ENCODE data around the gene P2RX5.
"Not testable (repeated sequence)": the region's sequence is repeated elsewhere in the genome, so short reads cannot be mapped to it uniquely, and the experiment has no call there.

P2RX5 gene

DNA sequence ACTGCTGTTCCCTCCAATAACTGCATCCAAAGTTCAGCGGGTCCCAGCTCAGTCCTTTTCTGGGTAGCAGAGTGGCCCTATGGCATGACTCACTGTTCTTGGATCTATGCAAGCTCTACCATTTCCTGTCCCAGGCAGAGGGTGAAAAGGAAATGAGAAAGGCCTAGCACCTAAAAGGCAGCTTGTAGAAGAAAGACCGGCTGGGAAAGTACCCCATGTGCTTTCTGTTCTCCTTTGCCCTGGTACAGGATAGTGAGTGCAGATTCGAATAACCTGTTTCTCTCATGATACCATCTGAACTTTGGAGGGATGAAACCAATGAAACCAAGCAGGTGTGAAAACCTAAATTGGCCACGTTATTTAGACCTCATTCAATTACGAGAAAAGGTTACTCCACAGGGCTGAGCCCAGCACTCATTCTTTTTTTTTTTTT lies 15.0 kb upstream of the P2RX5 start:
- DNase-seq, result no peak

DNA sequence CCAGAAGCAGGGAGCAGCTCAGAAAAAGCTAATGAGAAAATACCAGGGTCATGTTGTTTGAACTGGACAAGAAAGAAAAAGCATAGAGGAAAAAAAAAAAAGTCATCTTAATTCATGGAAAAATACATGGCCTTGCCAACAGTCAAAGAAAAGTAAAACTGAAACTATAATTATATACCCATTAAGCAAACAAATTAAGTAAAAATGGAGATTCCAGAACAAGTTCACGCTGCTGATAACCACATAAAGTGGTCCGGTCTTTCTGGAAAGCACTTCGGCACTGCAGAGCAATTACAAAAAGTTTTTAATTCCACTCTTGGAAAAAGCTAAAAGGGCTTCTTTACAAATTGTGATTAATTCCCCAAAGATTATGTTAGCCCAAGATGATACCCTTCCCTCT lies 12.4 kb upstream of the P2RX5 start:
- no peak for DNase-seq

DNA sequence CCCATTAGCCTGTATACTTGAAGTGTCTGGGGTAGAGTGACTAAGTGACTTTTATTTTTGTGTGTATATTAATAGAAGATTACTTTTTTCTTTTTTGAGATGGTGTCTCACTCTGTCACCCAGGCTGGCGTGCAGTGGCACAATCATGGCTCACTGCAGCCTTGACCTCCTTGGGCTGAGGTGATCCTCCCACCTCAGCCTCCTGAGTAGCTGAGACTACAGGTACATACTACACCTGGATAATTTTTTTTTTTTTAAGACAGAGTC lies 9.7 kb upstream of the P2RX5 start:
- DNase-seq, result not testable (repeated sequence)

DNA sequence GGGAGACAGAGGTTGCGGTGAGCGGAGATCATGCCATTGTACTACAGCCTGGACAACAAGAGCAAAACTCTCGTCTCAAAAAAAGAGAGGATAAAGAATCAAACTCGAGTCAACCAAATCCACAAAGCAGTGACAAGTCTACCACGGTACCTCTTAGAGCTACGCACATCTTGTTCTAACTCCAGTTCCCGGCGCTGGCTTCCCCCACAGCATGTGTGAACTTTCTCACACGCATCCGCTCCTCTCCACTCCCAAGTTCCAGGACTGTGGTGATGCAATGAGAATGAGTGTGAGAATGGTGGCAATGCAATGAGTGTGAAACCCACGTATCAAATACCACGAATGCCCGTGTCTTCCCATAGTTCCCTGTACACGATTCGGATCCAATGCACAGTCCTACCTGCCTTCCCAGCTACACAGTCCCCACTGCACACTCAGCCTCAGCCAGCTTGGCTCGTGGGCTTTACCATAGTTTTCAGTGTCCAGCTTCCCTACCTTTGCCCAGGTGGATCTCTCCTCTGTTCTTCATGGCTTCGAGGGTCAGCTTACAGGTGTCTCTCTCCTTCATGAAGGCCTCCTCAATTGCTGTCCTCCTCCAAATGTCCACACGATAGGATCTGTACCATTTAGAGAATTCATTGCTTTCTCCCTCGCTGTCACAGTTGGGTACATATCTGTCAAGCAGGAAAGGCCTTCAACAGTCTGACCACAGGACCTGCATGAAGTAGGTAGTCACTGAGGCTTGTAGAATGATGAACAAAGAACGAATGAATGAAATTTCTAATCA lies 9.2 kb upstream of the P2RX5 start:
- no peak for DNase-seq

DNA sequence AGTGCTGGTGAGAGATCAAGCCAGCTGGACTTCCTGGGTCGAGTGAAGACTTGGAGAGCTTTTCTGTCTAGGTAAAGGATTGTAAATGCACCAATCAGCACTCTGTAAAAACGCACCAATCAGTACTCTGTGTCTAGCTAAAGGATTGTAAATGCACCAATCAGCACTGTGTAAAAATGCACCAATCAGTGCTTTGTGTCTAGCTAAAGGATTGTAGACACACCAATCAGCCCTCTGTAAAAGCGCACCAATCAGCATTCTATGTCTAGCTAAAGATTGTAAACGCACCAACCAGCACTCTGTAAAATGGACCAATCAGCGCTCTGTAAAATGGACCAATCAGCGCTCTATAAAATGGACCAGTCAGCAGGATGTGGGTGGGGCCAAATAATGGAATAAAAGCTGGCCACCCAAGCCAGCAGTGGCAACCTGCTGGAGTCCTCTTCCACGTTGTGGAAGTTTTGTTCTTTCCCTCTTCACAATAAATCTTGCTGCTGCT lies 6.1 kb upstream of the P2RX5 start:
- DNase-seq, result not testable (repeated sequence)

DNA sequence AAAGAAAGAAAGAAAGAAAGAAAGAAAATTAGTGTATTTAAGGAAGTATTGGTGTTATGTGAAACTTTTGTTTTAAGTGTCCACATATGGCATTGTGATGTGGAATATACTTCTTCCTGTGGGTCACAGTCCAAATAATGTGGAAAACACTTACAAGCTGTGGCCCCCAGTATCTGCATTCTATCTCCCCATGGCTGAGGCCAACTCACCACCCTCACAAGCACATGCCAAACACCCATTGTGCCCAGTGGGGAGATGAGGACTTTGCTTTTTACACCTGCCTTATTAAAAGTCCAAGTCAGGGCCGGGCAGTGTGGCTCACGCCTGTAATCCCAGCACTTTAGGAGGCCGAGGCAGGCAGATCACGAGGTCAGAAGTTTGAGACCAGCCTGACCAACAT lies 4.0 kb upstream of the P2RX5 start:
- DNase-seq, result no peak

DNA sequence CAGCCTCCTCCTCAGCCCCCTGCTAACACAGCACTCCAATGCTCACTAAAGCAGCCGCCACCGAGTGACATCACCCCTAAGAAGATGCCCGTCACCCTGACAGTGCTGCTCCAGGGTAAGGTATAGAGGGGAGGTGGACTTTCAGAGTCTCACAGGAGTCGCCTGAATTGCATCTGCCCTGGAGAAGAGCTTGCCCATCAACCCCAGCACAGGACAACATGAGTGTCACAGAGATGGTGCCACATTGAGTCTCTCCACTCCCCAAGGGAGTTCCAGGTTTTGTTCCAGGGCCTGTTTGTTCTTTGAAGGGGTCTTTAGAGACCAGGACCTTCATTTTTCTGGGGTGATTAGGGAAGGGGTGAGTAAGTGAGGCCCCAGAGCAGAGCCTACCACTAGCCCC lies 2.2 kb upstream of the P2RX5 start:
- no peak for DNase-seq

DNA sequence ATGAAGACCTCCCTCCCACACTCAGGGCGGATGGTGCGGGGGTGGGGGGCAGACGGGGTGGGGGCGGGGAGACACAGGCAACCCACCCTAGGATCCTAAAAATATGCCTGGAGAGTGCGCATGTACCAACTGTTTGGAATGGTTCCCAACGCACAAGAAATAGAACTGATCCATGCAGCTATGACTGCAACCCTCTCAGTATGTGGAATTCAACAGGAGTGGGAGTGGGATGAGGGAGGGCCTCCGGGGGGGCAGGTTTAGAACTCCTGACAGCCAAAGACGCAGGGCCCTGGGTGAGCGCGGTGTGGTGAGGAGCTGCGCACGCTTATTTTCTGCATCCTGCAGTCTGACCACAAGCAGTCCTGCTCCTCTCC lies 1.1 kb upstream of the P2RX5 start:
- DNase-seq, result no peak

DNA sequence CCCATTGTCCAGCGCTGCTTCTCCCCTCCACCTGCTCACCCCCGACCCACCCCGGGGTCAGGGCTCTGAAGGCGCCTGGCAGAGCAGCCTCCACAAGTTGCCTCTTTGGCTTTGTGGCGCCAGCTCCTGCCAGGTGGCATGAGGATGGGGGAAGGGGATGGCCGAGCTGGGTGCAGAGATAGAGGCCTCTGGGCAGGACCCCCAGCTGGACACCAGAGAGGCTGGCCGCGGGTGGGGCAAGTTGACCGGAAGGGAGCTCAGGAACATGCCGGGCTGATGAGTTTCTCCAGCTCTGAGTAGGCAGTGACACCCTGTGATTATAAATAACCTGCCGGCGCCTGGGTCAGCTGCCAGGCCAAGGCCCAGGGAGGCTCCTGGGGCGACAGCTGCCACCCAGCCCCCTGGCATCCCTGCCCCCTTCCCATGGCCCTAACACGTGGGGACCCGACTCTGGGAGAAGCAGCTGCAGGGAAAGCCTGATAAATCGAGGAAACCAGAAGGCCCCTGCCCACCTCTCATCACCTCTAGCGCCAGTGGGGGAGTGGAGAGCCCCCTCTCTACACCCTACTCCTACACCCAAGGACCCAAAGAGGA lies 729 bp downstream of the P2RX5 start:
- no peak for DNase-seq

DNA sequence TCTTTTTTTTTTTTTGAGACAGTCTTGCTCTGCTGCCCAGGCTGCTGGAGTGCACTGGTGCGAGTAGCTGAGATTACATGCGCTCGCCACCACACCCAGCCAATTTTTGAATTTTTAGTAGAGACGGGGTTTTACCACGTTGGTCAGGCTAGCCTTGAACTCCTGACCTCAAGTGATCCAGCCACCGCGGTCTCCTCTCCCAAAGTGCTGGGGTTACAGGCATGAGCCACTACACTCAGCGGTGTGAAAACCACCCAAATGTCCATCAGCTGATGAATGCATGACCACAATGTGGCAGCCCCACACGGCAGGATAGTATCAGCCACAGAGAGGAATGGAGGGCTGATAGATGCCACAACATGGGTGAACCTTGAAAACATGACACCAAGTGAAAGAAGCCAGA lies 2.1 kb downstream of the P2RX5 start:
- DNase-seq, result no peak

DNA sequence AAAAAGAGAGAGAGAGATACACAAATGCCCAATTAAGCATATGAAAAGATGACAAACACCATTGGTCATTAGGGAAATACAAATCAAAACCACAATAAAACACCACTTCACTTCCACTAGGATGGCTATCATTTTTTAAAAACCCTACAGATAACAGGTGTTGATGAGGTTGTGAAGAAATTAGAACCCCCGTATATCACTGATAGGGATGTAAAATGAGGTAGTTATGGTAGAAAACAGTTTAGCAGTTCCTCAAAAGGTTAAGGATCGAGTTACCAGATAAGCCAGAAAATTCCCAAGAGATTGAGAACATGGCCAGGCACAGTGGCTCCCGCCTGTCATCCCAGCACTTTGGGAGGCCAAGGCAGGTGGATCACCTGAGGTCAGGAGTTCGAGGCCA lies 2.8 kb downstream of the P2RX5 start:
- DNase-seq, result no peak

DNA sequence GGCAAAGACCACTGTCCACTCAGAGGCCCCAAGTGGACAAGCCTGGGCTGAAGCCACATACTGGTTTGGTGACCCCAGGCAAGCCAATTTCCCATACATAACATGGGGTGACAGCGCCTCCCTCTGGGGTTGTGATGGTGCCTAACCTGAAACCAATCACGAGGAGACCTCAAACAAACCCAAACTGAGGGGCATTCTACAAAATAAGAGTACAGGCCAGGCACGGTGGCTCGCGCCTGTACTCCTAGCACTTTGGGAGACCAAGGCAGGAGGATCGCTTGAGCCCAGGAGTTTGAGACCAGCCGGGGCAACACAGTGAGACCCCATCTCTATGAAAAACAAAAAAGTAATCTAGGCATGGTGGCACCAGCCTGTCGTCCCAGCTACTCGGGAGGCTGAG lies 3.6 kb downstream of the P2RX5 start:
- DNase-seq, result no peak

DNA sequence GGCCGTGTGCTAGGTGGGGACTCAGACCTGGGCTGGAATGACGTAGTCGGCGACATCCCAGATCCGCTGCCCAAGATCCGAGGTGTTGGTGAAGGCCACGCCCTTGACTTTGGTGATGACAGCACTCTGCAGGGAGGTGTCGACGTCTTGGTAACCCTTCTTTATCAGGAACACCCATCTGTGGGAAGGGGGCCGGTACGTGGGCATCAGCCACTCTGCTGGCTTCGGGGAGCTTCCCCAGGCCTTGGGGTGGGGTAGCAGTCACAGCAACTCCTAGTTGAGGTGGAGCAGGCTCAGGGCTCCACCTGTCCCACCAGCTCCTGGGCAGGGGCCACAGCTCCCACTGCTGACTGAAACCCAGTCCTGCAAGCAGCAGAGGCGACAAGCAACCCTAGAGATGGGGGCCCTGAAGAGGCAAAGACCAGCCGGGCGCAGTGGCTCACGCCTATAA lies 4.3 kb downstream of the P2RX5 start:
- no peak for DNase-seq

DNA sequence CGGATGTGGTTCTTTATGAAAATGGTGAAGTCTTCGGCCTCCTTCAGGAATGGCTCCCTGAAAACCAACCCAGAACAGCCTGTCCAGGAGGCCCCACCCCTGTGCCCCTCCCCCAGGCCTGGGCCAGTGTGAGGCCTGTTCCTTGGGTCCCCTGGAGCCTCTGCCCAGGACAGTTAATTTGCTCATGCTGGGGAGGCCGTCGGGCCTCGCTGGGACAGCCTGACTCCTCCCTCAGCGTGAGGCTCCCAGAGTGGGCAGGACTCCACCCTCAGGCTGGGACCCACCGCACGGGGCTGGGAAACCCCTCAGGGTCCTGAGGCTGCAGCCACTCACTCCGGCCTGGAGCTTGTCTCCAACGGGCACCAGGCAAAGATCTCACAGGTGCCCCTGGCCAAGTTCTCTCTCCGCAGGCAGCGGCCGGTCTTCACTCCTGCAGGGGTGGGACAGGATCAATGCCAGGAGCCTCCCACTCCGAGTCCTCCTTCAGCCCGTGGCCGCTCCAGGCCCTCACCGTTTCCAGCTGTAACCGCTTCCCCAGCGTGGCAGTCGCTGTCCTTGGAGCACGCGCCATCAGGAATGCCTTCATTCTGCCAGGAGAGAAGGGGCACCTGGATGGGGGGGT lies 5.8 kb downstream of the P2RX5 start:
- DNase-seq, result no peak

DNA sequence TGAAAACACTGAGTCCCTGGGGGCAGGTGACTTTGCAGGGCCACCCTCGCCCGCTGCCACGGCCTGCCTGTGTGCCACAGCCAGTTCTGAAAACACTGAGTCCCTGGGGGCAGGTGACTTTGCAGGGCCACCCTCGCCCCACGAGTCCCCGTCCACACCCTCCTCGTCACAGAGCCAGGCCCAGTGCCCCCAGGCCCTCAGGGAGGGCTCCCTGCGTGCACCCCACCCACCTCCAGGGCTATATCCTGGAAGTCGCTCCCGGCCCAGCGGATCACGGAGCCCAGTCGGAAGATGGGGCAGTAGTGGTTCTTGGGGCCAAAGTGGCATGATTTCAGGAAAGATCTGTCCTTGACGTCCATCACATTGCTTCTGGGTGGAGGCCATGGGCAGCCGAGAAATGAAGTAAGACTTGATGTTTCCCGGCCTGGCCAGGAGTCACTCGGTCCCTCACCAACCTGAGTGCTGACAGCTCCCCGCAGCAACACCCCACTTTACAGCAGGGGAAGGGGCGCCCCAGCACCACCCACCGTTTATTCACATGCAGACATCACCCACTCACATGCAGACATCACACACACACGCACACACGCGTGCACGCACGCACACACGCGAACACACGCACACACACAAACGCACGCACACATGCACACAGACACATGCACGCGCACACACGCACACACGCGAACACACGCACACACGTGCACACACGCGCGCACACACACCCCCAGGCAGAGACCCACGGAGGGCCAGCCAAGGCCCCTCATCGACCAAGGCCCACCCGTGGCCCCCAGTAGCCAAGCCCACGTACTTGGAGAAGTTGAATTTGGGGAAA lies 6.5 kb downstream of the P2RX5 start:
- no peak for DNase-seq

DNA sequence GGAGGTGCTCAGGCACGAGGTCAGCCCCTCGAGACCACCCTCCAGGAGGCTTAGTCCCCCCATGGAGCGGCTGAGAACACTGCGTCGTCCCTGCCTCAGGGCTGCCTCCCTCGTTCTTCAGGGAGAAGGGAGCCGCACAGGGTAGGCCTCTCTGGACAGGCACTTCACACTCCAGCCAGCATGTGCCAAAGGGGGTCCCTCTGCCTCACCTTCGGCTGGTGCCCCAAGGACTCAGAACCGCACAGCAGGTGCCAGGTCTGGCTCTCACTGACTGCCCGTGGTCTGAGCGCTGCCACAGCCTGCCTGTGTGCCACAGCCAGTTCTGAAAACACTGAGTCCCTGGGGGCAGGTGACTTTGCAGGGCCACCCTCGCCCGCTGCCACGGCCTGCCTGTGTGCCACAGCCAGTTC lies 7.1 kb downstream of the P2RX5 start:
- no peak for DNase-seq

DNA sequence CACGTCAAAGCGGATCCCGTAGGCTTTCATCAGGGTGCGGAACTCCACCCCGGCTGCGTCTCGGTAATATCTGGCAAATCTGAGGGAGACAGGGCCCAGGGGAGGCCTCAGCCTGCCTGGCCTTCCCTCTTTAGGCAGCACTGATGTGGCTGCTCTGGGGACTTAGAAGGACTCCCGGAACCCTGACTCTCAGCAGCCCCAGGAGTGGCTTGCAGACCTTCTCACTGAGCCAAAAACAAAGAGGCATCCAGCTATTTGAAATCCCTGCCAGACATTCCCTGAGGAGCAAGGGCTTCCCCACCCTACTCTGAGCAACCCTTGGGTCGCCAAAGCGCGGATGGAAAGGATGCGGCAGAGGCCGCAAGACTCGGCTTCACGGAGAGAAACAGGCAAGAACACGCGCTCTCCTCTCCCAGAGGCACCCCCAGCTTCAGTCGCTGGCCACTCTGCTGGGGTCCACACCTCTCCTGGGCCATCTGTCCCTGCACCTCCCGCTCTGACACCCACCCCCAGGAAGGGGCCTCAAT lies 7.9 kb downstream of the P2RX5 start:
- DNase-seq, result no peak

DNA sequence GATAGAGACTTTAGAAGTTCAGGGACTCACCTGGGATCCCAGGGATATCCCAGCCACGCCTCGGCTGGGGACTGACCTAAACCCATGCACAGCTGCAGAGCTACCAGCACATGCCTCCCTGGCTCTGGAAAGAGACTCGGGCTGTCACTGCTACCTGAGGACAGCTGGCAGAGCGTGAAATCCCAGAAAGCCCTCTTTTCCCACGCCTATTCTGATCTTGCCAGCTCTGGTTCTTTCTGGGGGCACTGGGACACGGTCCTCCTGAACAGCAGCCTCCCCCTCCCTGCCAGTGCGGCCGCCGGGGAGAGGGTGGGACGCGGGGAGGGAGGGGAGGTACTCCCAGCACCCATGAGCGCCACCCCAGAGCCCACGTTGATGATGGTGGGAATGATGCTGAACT lies 10.8 kb downstream of the P2RX5 start:
- DNase-seq, result no peak

DNA sequence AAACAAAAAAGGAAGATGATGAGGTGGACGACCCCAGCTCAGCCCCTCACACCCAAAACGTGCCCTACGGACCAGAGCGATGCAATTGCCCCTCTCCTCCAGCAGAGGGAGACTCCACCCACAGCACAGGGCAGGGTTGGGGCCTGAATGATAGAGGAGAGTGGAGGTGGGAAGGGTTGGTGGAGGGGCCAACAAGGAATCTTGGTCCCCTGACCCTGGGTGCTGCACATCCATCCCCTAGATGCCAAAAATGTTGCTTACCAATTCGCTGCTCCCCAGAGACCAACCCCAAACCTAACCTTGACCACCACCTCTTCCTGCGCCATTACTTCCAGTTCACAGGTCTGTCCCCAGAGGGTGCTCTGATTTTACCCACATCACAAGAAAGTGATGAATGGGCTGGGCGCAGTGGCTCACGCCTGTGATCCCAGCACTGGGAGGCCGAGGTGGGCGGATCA lies 12.9 kb downstream of the P2RX5 start:
- DNase-seq, result no peak

DNA sequence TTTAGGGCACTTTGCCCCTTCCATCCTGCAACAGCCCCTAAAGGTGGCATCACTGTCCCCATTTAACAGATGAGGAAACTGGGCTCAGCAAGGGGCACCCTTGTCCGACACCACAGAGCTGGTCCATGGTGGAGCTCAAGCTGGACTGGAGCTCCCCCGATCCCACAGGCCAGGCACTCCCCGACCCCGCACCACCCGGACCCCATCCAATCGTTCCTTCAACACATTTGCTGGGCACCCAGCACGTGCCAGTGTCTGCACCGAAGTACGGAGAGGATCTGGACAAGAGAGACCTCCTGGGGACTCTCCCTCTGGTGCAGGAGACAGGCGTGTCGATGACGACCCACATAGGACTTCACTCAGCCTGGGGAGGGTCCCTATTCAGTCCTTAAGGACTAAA lies 13.9 kb downstream of the P2RX5 start:
- no peak for DNase-seq

DNA sequence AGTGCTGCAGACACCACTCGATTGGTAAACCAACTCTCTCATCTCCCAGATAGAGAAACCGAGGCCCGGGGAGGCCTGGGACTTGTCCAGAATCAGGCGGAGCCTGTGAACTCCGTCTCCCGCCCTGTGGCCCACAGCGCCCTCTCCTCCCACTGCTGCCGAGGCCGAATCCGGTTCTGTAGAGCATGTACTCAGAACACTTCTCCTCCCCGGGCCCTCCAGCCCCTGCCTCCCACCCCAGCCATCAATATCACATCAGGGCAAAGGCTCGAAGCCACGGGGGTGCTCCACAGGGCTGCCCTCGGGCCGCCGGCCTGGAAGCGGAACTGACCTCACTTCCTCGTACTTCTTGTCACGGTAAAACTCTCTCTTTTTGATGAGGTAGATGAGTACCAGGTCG lies 14.4 kb downstream of the P2RX5 start:
- DNase-seq, result no peak

DNA sequence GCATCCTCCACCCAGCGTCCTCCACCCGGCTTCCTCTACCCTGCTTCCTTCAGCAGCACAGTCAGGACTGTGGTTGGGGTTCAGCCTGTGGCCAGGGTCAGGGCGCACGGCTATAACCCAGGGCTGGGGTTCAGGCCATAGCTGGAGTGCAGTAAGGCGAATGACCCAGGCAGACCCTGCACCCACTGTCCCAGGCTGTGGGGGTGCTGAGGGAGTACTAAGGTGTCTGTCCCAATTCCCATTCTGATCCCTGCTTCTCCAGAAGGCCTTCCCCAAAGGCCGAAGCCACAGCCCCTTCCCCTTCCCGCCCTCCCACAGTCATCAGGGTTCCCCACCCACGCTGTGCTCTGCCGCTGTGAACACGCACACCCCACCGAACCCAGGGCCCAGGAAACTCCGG lies 14.9 kb downstream of the P2RX5 start:
- DNase-seq, result no peak

DNA sequence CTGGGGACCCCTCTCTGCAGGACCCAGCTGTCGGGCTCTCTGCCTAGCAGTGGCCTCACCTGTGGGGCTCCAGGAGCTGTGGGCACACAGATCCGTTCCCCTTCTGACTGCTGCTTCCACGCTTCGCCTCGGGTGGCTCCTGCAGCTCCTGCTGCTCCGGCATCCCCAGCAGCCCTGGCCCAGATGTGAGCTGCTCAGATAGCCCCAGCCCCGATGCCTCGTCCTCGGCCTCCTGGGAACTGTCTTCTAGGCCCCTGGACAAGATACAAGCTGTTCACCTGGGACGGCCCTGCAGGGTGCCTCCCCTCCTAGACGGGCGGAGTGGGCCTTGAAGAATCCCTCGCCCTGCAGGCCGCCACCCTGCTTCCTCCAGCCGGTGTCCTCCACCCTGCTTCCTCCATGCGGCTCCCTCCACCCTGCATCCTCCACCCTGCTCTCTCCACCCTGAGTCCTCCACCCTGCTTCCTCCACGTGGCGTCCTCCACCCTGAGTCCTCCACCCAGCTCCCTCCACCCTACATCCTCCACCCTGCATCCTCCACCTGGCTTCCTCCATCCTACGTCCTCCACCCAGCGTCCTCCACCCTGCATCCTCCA lies 16.3 kb downstream of the P2RX5 start:
- DNase-seq, result no peak

All from NCI-H1092 treated with DMSO at 0.1 percent for 48 hours (cell line).